ENCODE measurements around the gene GRHPR. TPM values are rescaled to one million over a fixed set of nuclear protein-coding genes. Genes with fewer than 3 reads are reported as not detected.

Gene GRHPR
- total RNA-seq, 1 donor from 2014 or later: 106 TPM

GRCh38 chr9:37407468-37407867 lies 15.0 kb upstream of the GRHPR start:
- no peaks in the 10 kb centered on the region for H3K9me3 Mint-ChIP-seq
- DNase-seq (ENCODE audit: low spot score in 2 of 2, unreplicated experiment in 2 of 2): no peak
- H3K36me3 Mint-ChIP-seq: no peaks in the 10 kb centered on the region
- no peaks in the 10 kb centered on the region for H3K27me3 Mint-ChIP-seq (ENCODE audit: low read depth)
- H3K4me3 Mint-ChIP-seq: no peak overlapping the region
- H3K4me1 Mint-ChIP-seq: peaks cover 27% of the 10 kb centered on the region
- TF ChIP-seq CTCF (IDR thresholded peaks at IDR 0.05; ENCODE audit: unreplicated experiment): peak; percentile 38
- H3K27ac Mint-ChIP-seq: no peak overlapping the region

DNA sequence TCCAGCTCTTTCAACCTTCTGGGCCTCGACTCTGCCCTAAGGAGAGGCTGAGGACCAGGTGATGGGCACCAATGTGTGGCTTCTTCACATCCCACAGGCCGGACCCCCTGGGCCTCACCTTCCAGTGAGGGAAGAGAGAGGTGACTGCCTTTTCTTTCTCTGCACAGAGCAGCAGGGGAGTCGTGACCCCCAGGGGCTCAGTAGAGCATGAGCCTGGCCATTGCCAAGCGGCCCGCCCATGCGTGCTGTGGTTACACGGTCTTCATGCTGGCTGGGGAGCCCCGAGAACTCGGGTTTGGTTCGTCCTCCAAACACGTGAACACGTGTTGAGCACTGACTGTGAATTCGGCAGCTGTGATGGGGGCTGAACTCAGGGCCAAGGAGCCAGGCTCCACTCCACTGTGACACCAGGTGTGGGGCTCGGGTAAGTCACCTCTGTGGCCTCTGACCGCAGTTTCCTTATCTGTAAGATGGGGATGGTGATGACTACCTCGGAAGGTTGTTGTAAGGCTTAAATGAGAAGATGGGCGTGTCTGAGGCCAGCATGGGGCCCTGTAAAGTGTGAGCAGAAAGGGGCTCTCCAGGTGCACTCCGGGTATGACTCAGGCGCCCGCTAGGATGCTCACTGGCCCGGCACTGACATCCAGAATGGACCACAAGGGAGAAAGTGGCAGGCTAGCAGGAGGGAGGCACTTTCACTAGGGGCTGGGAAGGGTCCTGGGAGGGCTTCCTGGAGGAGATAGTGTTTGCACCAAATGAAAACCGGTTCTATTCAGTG lies 13.4 kb upstream of the GRHPR start:
- TF ChIP-seq CTCF (IDR thresholded peaks at IDR 0.05; ENCODE audit: unreplicated experiment): no peak
- no peaks in the 10 kb centered on the region for H3K9me3 Mint-ChIP-seq
- DNase-seq (ENCODE audit: low spot score in 2 of 2, unreplicated experiment in 2 of 2): no peak

GRCh38 chr9:37410354-37410861 lies 12.1 kb upstream of the GRHPR start:
- Mint-ChIP-seq H3K4me3 (no peak overlapping the region), H3K36me3 (no peaks in the 10 kb centered on the region), H3K27ac (no peak overlapping the region), H3K27me3 (ENCODE audit: low read depth) (no peaks in the 10 kb centered on the region), H3K4me1 (peaks cover 28% of the 10 kb centered on the region), H3K9me3 (no peaks in the 10 kb centered on the region)
- TF ChIP-seq CTCF (IDR thresholded peaks at IDR 0.05; ENCODE audit: unreplicated experiment): no peak
- DNase-seq (ENCODE audit: low spot score in 2 of 2, unreplicated experiment in 2 of 2): no peak

More for the DNA sequence above, 13.4 kb upstream of the GRHPR start:
- Mint-ChIP-seq H3K27me3 (ENCODE audit: low read depth) (no peaks in the 10 kb centered on the region), H3K36me3 (no peaks in the 10 kb centered on the region), H3K27ac (no peak overlapping the region), H3K4me3 (no peak overlapping the region), H3K4me1 (peaks cover 26% of the 10 kb centered on the region)

- TF ChIP-seq CTCF (IDR thresholded peaks at IDR 0.05; ENCODE audit: unreplicated experiment): no peak
- peak overlapping the region; percentile 59 for H3K27ac Mint-ChIP-seq
- no peak overlapping the region for H3K4me3 Mint-ChIP-seq
- H3K4me1 Mint-ChIP-seq: peaks cover 27% of the 10 kb centered on the region
- DNase-seq (ENCODE audit: low spot score in 2 of 2, unreplicated experiment in 2 of 2): no peak
- no peaks in the 10 kb centered on the region for H3K27me3 Mint-ChIP-seq (ENCODE audit: low read depth)
- H3K36me3 Mint-ChIP-seq: no peaks in the 10 kb centered on the region
- no peaks in the 10 kb centered on the region for H3K9me3 Mint-ChIP-seq
Observed at GRCh38 chr9:37410969-37411785, 11.3 kb upstream of the GRHPR start.

- no peak overlapping the region for H3K4me3 Mint-ChIP-seq
Observed at GRCh38 chr9:37412431-37413151, 9.9 kb upstream of the GRHPR start.

More at GRCh38 chr9:37412431-37413151, 9.9 kb upstream of the GRHPR start:
- Mint-ChIP-seq H3K4me1 (peaks cover 19% of the 10 kb centered on the region), H3K27me3 (ENCODE audit: low read depth) (no peaks in the 10 kb centered on the region), H3K27ac (peak overlapping the region; percentile 75), H3K9me3 (no peaks in the 10 kb centered on the region), H3K36me3 (no peaks in the 10 kb centered on the region)
- TF ChIP-seq CTCF (IDR thresholded peaks at IDR 0.05; ENCODE audit: unreplicated experiment): no peak
- no peak for DNase-seq (ENCODE audit: low spot score in 2 of 2, unreplicated experiment in 2 of 2)
